DMS53 (cell line): ENCODE data around the gene LMCD1.
A peak's percentile ranks its signal among the peaks of the same experiment; 100 is the strongest.
"Not testable (repeated sequence)": the region's sequence is repeated elsewhere in the genome, so short reads cannot be mapped to it uniquely, and the experiment has no call there.

ENCODE experiments used
- DNase-seq: peaks from one replicate; lab custom pipeline; 2025; lab: John Stamatoyannopoulos, UW

Gene LMCD1

DNA sequence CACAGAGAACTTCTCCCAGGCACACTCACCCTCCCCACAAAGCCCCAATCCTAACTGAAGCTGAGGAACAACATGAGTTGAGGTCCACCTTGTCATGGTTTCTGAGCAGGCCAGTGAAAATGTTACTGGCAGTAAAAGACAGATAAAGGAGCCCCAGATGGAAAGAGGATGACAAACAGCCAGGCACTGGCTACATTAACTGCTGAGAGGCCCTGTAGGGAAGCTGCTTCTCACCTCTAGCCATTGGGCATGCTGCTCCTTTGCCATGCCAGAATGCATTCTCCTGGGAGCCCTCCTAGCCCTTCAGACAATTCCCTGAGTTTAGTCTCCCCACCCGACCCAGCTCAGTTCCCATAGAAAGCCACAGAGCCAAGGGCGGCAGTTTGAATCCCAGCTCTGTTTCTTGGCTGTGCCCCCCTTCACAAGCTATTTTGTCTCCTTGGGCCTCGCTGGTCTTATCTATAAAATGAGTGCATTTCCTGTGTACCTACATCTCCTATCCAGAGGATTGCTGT is 60.5 kb downstream of the LMCD1 start:
- no peak for DNase-seq

- DNase-seq, result no peak
Measured at GRCh38 chr3:8563146-8563545, 61.5 kb downstream of the LMCD1 start.

GRCh38 chr3:8563597-8563996 is 62.0 kb downstream of the LMCD1 start:
- DNase-seq, result no peak

- no peak for DNase-seq
Measured at GRCh38 chr3:8565376-8565775, 63.8 kb downstream of the LMCD1 start.

DNA sequence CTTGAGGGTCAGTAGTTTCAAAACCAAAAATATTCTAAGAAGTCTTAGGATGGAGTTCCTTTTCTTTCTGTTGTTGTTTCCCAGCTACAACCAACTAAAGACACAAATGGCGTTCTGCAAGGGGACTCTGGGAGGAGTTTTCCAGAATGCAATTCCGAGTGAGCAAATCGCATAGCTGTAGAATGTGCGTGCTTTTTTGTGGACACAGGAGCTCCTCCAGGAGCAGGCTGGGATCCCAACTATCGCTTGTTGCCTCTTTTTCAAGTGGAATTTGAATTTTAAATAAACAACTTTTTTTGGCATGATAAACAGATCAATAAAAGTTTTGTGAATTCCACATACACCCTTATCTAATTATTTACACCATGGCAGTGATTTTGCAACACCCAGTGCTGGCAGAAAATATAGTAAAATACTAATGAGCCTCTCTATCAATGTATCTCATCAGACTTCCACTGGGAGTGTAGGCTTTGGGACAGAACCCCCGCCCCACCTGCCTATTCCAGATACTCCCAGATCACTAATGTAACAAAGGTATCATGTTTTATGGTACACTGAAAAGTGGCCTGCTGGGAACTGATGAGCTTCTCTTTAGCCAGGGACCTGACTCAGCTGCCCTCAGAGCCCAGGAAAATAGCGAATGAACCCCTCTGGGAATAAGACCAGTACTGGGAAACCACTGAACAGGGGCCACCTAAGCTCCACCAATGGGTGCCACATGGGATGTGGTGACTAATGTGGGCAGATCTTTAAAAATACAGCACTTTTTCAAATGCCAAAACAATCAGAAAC is 66.4 kb downstream of the LMCD1 start:
- DNase-seq, result no peak

GRCh38 chr3:8571256-8571655 is 69.6 kb downstream of the LMCD1 start:
- DNase-seq, result no peak

DNA sequence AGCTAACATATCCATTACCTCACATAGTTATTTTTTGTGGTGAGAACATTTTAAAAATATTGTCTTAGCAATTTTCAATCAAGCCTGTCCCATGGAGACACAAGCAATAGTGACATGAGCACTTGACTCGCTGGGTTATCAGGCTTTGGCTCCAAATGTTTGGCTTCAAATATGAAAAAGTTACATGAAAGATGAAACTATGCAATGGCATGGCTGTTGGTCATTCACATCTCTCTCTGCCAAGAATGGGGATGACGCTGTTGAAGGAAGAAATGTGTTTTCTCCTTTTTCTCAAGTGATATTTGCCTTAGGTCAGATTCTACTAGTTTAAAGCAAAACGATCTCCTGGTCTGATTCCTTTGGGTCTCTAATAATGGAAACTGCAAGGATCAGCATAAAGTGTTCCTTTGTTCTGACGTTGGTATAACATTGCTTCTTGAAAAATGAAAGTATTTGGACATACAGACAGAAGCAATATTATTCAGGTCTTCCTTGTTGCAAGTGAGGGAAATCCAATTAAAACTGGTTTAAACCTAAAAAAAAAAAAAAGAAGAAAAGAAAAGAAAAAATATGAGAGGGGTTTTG is 71.8 kb downstream of the LMCD1 start:
- no peak for DNase-seq

GRCh38 chr3:8574040-8574669 is 72.5 kb downstream of the LMCD1 start:
- DNase-seq, result no peak

DNA sequence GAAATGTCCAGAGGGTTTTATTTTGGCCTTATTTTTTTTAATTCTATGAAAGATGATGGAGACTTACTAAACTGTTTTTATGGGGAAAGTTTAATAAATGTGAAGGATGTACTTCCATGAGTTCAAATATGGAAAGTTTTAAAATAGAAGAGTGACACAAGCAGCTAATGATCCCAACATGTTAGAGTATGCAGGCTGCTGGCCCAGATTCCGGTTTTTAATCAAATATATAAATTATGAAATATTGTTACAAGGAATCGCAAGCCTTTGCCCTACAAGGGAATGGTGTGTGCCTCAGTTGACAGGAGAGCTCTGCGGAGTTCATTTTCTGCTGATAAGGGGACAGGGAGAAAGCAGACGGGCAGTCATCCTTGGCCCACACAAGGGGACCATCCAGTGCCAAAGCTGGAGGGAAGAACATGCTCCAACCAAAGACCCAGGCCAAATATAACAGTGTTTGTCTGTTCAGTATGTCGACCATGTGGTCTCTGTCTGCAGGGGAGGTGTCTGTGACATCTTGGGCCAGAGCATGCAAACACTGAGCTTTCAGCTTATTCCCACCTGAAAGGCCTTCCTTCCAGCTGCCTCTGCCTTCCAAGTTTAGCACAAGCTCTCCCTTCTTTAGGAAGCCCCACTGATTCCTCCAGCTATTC is 73.2 kb downstream of the LMCD1 start:
- no peak for DNase-seq

DNA sequence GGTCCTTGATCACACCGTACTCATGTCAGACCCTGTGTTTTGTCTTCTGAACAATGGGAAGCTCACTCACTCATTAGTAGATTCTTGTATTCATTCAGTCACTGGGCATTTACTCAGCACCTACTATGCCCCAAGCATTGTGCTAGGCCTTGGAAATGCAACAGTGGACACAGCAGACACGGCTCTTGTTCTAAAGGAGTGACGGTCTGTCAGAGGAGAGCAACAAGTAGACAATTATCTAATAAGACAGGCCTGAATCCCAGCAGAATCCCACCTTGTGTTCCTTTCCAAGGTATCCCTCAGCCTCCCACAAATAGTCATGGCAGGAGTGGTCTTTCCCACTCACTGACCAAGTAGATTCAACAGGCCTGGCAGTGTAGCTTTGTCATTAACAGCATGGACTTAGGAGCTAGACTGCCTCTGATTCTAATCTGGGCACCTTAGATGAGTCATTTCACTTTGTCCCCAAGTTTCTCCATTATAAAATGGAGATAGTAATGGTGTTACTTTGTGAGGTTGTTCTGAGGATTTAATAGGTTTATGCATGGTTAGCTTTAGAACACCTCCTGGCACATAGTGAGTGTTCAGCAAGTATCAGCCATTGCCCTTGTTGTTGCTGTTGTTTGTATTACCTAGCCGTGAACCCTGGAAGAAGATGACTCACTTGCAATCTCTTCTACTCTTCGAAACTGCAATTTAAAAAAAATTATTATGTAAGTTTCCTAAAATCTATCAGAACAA is 73.9 kb downstream of the LMCD1 start:
- DNase-seq, result no peak

DNA sequence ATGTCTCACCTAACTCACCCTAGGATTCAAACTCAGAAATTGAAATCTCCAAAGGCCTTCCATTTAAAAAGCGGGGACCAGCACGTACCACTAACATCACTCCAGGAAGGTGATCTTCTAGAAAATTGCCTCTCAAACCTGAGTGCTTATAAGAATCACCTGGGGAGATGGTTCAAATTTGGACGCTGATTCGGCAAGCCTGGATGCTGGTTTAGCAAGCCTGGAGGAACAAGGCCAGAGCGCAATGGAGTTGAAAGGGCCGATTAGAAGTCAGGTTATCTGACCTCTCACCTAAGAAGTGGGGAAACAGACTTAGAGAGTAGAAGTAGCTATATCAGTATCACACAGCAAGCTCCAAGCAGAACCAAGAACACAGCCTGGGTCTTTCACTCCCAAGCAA is 74.8 kb downstream of the LMCD1 start:
- no peak for DNase-seq

DNA sequence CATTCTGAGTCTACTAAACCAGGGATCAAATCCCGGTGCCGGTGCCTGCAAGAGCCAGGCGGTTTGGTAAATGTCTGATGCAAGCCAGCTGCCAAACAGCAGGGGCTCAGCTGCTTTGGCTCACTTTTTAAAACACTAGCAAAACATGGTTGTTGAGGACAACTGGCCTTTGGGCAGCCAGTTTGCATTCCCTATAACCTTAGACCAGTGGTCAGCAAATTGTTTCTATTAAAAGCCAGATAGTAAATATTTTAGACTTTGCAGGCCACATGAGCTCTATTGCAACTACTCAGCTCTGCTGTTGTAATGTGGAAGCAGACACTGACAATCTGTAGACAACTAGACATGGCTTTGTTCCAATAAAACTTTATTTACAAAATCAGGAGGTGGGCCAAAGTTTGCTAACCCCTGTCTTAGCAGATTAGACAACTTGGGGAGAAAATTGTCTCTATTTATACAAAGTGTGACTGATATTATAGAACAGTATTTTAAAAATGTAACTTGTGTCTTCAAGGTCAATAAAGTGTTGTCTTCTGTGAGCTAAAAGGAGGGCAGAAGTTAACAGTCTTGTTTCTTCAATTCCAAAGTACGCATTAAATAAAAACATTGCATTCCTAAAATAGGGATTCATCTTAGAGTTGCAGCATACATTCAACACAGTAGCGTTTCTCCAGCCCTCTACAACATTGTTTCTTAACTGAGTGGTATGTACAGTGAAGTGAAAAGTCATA is 75.4 kb downstream of the LMCD1 start:
- no peak for DNase-seq

GRCh38 chr3:8578282-8578681 is 76.7 kb downstream of the LMCD1 start:
- DNase-seq, result no peak

- peak; percentile 9 for DNase-seq
Measured at GRCh38 chr3:8579096-8579495, 77.5 kb downstream of the LMCD1 start.

GRCh38 chr3:8579943-8580342 is 78.3 kb downstream of the LMCD1 start:
- no peak for DNase-seq

- DNase-seq, result not testable (repeated sequence)
Measured at GRCh38 chr3:8580434-8580833, 78.8 kb downstream of the LMCD1 start.

DNA sequence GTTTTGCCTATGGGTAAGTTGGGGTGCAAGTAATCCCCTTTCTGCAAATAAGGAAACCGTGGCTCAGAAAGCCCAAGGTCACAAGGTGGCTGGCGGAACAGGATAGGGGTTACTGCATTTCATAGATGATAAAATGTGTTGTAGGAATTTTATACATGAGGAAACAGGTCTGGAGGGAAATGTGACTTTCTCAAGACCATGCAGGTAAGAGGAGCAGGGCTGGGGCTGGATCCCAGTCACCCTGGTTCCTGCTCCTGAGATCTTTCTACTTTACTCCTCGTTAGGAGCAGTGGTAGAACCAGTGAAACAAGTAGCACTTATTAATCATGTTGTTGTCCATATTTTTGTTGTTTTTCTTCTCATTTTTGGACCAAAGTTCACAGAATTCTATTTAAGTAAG is 79.8 kb downstream of the LMCD1 start:
- DNase-seq, result no peak

DNA sequence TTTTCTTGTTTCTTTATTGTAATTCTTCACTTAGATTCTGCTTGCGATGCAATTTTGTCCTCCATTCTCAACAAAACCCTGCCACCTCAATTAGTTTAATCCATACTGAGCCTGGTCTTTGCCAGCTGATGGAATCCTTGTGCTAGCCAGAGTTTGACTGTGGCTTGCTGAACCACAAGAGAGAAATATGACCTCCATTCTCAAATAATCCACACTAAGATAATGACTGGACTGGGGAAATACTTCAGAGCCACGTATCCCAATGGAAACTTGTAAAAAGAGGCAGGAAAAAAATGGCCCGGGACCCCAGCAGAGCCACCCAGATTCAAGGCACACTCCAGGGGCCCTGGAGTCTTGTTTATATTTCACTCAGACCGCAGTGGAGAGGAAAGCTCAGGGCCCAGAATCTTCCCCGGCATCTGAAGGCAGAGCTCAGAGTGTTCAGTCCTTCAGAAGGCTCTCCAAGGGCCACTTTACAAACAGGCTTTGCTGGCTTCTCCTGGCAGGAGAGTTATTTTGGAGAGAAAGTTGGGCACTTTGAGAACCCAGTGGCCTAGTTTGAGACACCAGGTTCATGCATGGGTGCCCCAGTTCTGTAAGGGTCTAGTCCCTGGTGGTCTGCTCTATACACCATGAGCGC is 80.3 kb downstream of the LMCD1 start:
- DNase-seq, result no peak

DNA sequence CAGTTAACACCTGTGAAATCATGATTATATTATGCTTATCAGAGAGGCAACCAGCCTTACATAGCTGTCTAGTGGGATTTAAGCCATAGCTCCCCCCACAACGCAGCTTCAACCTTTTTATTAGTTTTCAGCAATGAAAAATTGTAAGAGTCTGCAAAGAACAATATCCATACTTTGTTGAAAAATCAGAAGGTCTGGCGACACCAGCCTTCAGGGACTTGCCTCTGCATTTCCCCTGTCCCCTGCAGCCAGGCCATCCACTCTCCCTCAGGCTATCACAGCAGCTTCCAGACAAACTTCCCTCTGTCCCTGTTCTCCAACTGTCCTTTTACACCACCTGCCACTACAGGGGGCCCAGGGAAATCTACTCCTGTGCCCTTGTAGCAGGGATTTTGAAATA is 83.0 kb downstream of the LMCD1 start:
- DNase-seq, result no peak

GRCh38 chr3:8589880-8590556 is 88.4 kb downstream of the LMCD1 start:
- DNase-seq, result no peak
